SK-N-SH treated with all-trans-retinoic acid at 6 μM for 48 hours (cell line): ENCODE results near the gene FLT1.

ENCODE experiments used
- ATAC-seq: fragments of 200-7000 bp; cut with Tn5 transposase; 3 replicates; pipeline ENCODE4 v1.9.1; 2020; ENCODE audit warnings: mild to moderate bottlenecking, moderate library complexity
- BACH2 ChIP-seq: fragments of 250-450 bp; sonication (Bioruptor Pico); IDR thresholded peaks from 2 replicates; pipeline ENCODE4 v1.9.0; 2021; ENCODE audit warnings: mild to moderate bottlenecking, borderline replicate concordance
- CREB5 ChIP-seq: fragments of 250-450 bp; sonication (Bioruptor Pico); IDR thresholded peaks from 2 replicates; pipeline ENCODE4 v1.5.1; 2020; ENCODE audit warnings: low read depth, mild to moderate bottlenecking, moderate library complexity
- CSDC2 ChIP-seq: fragments of 250-450 bp; sonication (Bioruptor Pico); IDR thresholded peaks from 2 replicates; pipeline ENCODE4 v1.5.0; 2020; ENCODE audit warnings: mild to moderate bottlenecking, moderate library complexity
- ESRRG ChIP-seq: fragments of 250-450 bp; sonication (Bioruptor Pico); IDR thresholded peaks from 2 replicates; pipeline ENCODE4 v1.6.1; 2021; ENCODE audit warnings: mild to moderate bottlenecking
- ISL1 ChIP-seq: fragments of 250-450 bp; sonication (Bioruptor Pico); IDR thresholded peaks from 2 replicates; pipeline ENCODE4 v2.1.2; 2022; ENCODE audit warnings: mild to moderate bottlenecking, moderate library complexity
- OSR1 ChIP-seq: fragments of 250-450 bp; sonication (Bioruptor Pico); IDR thresholded peaks from 2 replicates; pipeline ENCODE4 v1.8.0; 2022; ENCODE audit warnings: moderate library complexity, mild to moderate bottlenecking, inconsistent platforms
- PPARA ChIP-seq: fragments of 250-450 bp; sonication (Bioruptor Pico); IDR thresholded peaks from 2 replicates; pipeline ENCODE4 v1.5.0; 2020; ENCODE audit warnings: mild to moderate bottlenecking, borderline replicate concordance
- RARB ChIP-seq: fragments of 250-450 bp; sonication (Bioruptor Pico); IDR thresholded peaks from 2 replicates; pipeline ENCODE4 v1.8.0; 2021; ENCODE audit warnings: mild to moderate bottlenecking, moderate library complexity
- SNAI2 ChIP-seq: fragments of 250-450 bp; sonication (Bioruptor Pico); IDR thresholded peaks from 2 replicates; pipeline ENCODE4 v1.5.0; 2020; ENCODE audit warnings: mild to moderate bottlenecking, moderate library complexity
- TCF4 ChIP-seq: fragments of 250-450 bp; sonication (Bioruptor Pico); IDR thresholded peaks from 2 replicates; pipeline ENCODE4 v1.8.0; 2021; ENCODE audit warnings: mild to moderate bottlenecking, moderate library complexity, borderline replicate concordance
- TOX ChIP-seq: fragments of 250-450 bp; sonication (Bioruptor Pico); IDR thresholded peaks from 2 replicates; pipeline ENCODE4 v1.8.0; 2021; ENCODE audit warnings: mild to moderate bottlenecking, moderate library complexity, borderline replicate concordance
- TSHZ2 ChIP-seq: fragments of 250-450 bp; sonication (Bioruptor Pico); IDR thresholded peaks from 2 replicates; pipeline ENCODE4 v1.5.0; 2020; ENCODE audit warnings: mild to moderate bottlenecking, moderate library complexity
- ZC3H10 ChIP-seq: fragments of 250-450 bp; sonication (Bioruptor Pico); IDR thresholded peaks from 2 replicates; pipeline ENCODE4 v1.5.1; 2021; ENCODE audit warnings: mild to moderate bottlenecking, moderate library complexity
- ZFP3 ChIP-seq: fragments of 250-450 bp; sonication (Bioruptor Pico); IDR thresholded peaks from 2 replicates; pipeline ENCODE4 v1.5.0; 2020; ENCODE audit warnings: mild to moderate bottlenecking, moderate library complexity
- ZFP30 ChIP-seq: fragments of 450-650 bp; formaldehyde crosslinking; IDR thresholded peaks from 2 replicates; pipeline ENCODE4 v1.5.0; 2022; ENCODE audit warnings: mild to moderate bottlenecking, moderate library complexity
- ZNF565 ChIP-seq: fragments of 450-650 bp; formaldehyde crosslinking; conservative IDR thresholded peaks from 2 replicates; pipeline ENCODE4 v1.5.0; 2020; ENCODE audit warnings: low read depth, mild to moderate bottlenecking, moderate library complexity
- ZNF8 ChIP-seq: fragments of 450-650 bp; formaldehyde crosslinking; IDR thresholded peaks from 2 replicates; pipeline ENCODE4 v1.5.0; 2020; ENCODE audit warnings: mild to moderate bottlenecking, moderate library complexity
- TF ChIP-seq, protein P1 (sequence below): fragments of 250-450 bp; sonication (Bioruptor Pico); IDR thresholded peaks from 2 replicates; pipeline ENCODE4 v1.8.0; 2021; ENCODE audit warnings: low read depth, mild to moderate bottlenecking, moderate library complexity, borderline replicate concordance

The FLT1 gene

GRCh38 chr13:28534210-28534609, 39.3 kb upstream of the FLT1 start (continued):
- TF ChIP-seq, protein P1, sequence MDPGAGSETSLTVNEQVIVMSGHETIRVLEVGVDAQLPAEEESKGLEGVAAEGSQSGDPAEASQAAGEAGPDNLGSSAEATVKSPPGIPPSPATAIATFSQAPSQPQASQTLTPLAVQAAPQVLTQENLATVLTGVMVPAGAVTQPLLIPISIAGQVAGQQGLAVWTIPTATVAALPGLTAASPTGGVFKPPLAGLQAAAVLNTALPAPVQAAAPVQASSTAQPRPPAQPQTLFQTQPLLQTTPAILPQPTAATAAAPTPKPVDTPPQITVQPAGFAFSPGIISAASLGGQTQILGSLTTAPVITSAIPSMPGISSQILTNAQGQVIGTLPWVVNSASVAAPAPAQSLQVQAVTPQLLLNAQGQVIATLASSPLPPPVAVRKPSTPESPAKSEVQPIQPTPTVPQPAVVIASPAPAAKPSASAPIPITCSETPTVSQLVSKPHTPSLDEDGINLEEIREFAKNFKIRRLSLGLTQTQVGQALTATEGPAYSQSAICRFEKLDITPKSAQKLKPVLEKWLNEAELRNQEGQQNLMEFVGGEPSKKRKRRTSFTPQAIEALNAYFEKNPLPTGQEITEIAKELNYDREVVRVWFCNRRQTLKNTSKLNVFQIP (CRISPR knock-in tag): no peak
- TF ChIP-seq RARB (CRISPR knock-in tag) (no peak), ZFP30 (CRISPR knock-in tag) (no peak), ESRRG (no peak)

- no peak for TF ChIP-seq ZNF565 (CRISPR knock-in tag)
- no peak for TF ChIP-seq ZC3H10 (CRISPR knock-in tag)
- TF ChIP-seq CSDC2 (CRISPR knock-in tag): no peak
- TF ChIP-seq TSHZ2: no peak
These were observed 38.7 kb upstream of the FLT1 start for GRCh38 chr13:28533441-28534166.

GRCh38 chr13:28533125-28533436, 38.2 kb upstream of the FLT1 start:
- peak; percentile 10; the same call in 2 of the 3 replicates for ATAC-seq
- TF ChIP-seq PPARA (CRISPR knock-in tag): no peak
- TF ChIP-seq TOX (CRISPR knock-in tag): no peak

More at GRCh38 chr13:28533441-28534166, 38.7 kb upstream of the FLT1 start:
- no peak for ATAC-seq

DNA sequence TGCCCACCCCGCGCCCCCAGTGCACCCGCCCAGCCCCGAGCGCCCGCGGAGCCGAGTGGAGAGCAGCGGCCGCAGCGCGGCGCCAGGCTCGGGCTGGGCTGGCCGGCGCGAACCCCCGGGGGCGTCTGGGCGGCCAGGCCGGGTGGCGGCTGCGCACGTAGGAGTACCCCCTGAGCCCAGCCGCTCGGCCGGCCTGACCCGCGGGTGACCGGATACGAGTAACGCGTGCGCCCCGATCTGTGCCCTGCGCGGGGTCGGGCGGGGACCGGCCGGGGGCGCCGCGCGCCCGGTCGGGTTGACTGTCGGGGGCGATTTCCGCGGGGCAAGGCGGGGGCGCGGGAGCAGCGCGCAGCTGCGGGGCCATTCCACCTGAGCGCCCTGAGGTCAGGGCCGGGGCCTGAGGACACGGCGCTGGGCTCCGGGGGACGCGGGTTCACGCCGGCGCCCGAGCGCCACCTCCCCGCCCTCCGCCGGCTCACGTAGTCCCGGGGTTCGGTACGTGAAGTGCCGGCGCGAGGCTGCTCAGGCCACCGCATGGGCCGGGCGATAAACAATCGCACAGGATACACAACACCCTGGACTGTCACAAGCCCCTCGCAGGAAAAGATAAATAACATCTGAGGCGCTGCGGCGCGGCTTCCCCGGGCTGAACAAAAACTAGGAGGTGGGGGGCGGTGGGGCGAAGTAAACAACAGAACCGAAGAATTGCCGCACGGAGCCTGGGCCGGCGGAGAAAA, 37.6 kb upstream of the FLT1 start:
- TF ChIP-seq ZNF8 (CRISPR knock-in tag) (no peak), SNAI2 (CRISPR knock-in tag) (no peak), OSR1 (no peak), ESRRG (no peak), TCF4 (CRISPR knock-in tag) (no peak), BACH2 (CRISPR knock-in tag) (no peak), TOX (CRISPR knock-in tag) (no peak), CREB5 (no peak), ZC3H10 (CRISPR knock-in tag) (no peak), ISL1 (CRISPR knock-in tag) (no peak), ZNF565 (CRISPR knock-in tag) (no peak), ZFP3 (CRISPR knock-in tag) (no peak)
- TF ChIP-seq, protein P1 (CRISPR knock-in tag): no peak
- peak; percentile 50 for ATAC-seq

DNA sequence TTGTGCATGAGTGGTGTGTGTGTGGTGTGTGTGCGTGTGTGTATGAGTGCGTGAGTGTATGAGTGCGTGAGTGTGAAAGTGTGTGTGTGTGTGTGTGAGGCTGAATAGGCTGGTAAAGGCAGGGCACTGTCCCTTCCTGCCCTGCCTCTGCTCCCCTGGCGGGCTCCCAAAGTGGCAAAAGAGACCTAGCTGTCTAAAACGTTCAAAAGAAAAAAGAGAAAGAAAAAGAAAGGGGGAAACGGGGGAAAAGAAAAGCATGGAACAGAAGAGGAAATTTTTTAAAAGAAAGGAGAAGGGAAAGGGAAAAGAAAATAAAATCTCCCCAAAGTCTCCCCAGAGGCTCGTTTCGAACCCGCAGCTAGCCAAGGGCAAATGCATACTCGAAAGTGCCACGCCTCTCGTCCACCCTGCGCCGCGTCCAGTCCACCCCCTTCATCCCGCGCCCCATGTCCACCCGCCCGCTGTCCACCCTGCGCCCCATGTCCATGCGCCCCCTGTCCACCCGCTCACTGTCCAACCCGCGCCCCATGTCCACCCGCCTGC, 37.0 kb upstream of the FLT1 start:
- peak; percentile 12 for ATAC-seq
- no peak for TF ChIP-seq ZNF8 (CRISPR knock-in tag)
- no peak for TF ChIP-seq SNAI2 (CRISPR knock-in tag)
- TF ChIP-seq ZNF565 (CRISPR knock-in tag): no peak
- no peak for TF ChIP-seq ZFP3 (CRISPR knock-in tag)
